H7 (cell line): ENCODE data around the gene SMG6. TPM values are rescaled to one million over a fixed set of nuclear protein-coding genes. Genes with fewer than 3 reads are reported as not detected.
"Not testable (repeated sequence)": the region's sequence is repeated elsewhere in the genome, so short reads cannot be mapped to it uniquely, and the experiment has no call there.

Source experiments
- DNase-seq: peaks from one replicate; pipeline ENCODE4 v3.0.0; 2012
- H3K27me3 ChIP-seq: 2 replicates; pipeline ENCODE4 v1.6.0; 2011; ENCODE audit warnings: mild to moderate bottlenecking, low read length; ENCODE audit not compliant: control insufficient read depth, insufficient read depth
- H3K36me3 ChIP-seq: replicated peaks from 2 replicates; pipeline ENCODE4 v1.5.1; 2011; ENCODE audit warnings: low read length; ENCODE audit not compliant: control insufficient read depth, insufficient read depth
- H3K4me3 ChIP-seq: 2 replicates; pipeline ENCODE4 v1.5.1; 2011; ENCODE audit warnings: low read depth, mild to moderate bottlenecking, control low read depth, low read length, moderate library complexity; ENCODE audit not compliant: insufficient read depth
- total RNA-seq: library from RNA; depleted of rRNA; stranded (reverse); fragments of >200 nt; shearing (Covaris generic); gene quantifications from 2 replicates; pipeline ENCODE4 v1.2.3, GENCODE V29; 2014

The SMG6 gene
- total RNA-seq, 1 experiment from 2014 or later = 18.2 TPM

GRCh38 chr17:2262135-2262587, 41.4 kb downstream of the SMG6 start:
- Histone ChIP-seq H3K4me3 (no peak overlapping the region), H3K27me3 (no peaks in the 10 kb centered on the region), H3K36me3 (0 out of 2 replicates have a peak, but pooled peaks cover 1% of the 10 kb centered on the region)
- DNase-seq = no peak

GRCh38 chr17:2259769-2260536, 43.6 kb downstream of the SMG6 start:
- H3K4me3 ChIP-seq = no peak overlapping the region
- H3K27me3 ChIP-seq = no peaks in the 10 kb centered on the region
- DNase-seq = no peak
- H3K36me3 ChIP-seq = 0 out of 2 replicates have a peak, but pooled peaks cover 1% of the 10 kb centered on the region

GRCh38 chr17:2258830-2259229, 44.8 kb downstream of the SMG6 start:
- H3K36me3 ChIP-seq, H3K27me3 ChIP-seq, H3K4me3 ChIP-seq, DNase-seq: not testable (repeated sequence)

GRCh38 chr17:2253768-2254406, 49.7 kb downstream of the SMG6 start:
- Histone ChIP-seq H3K4me3 (no peak overlapping the region), H3K36me3 (no peaks in the 10 kb centered on the region), H3K27me3 (no peaks in the 10 kb centered on the region)
- DNase-seq = no peak

- Histone ChIP-seq H3K4me3 (no peak overlapping the region), H3K36me3 (no peaks in the 10 kb centered on the region), H3K27me3 (no peaks in the 10 kb centered on the region)
- DNase-seq = no peak
Observed at GRCh38 chr17:2253362-2253761, 50.2 kb downstream of the SMG6 start.

- Histone ChIP-seq H3K36me3 (no peaks in the 10 kb centered on the region), H3K27me3 (no peaks in the 10 kb centered on the region), H3K4me3 (no peak overlapping the region)
- no peak for DNase-seq
Observed at GRCh38 chr17:2251098-2251497, 52.5 kb downstream of the SMG6 start.

- Histone ChIP-seq H3K4me3 (no peak overlapping the region), H3K27me3 (no peaks in the 10 kb centered on the region), H3K36me3 (no peaks in the 10 kb centered on the region)
- no peak for DNase-seq
Observed at GRCh38 chr17:2250140-2251095, 53.2 kb downstream of the SMG6 start.

- H3K4me3 ChIP-seq = no peak overlapping the region
- no peaks in the 10 kb centered on the region for H3K27me3 ChIP-seq
- no peaks in the 10 kb centered on the region; the same call in 1 of the 2 replicates for H3K36me3 ChIP-seq
- no peak for DNase-seq
Observed at GRCh38 chr17:2247005-2247404, 56.6 kb downstream of the SMG6 start.

- no peak overlapping the region for H3K4me3 ChIP-seq
- H3K36me3 ChIP-seq = no peaks in the 10 kb centered on the region; the same call in 1 of the 2 replicates
- no peaks in the 10 kb centered on the region for H3K27me3 ChIP-seq
- peak; percentile 88 for DNase-seq
Observed at GRCh38 chr17:2244545-2245525, 58.8 kb downstream of the SMG6 start.

- Histone ChIP-seq H3K4me3 (no peak overlapping the region), H3K36me3 (no peaks in the 10 kb centered on the region; the same call in 1 of the 2 replicates), H3K27me3 (no peaks in the 10 kb centered on the region)
- no peak for DNase-seq
Observed at GRCh38 chr17:2243953-2244352, 59.6 kb downstream of the SMG6 start.

- Histone ChIP-seq H3K4me3 (no peak overlapping the region), H3K27me3 (no peaks in the 10 kb centered on the region), H3K36me3 (no peaks in the 10 kb centered on the region; the same call in 1 of the 2 replicates)
- no peak for DNase-seq
Observed at GRCh38 chr17:2241823-2242222, 61.8 kb downstream of the SMG6 start.

GRCh38 chr17:2240541-2240940, 63.0 kb downstream of the SMG6 start:
- Histone ChIP-seq H3K27me3 (no peaks in the 10 kb centered on the region), H3K4me3 (no peak overlapping the region), H3K36me3 (peaks cover 2% of the 10 kb centered on the region; the same call in 1 of the 2 replicates)
- DNase-seq = no peak

GRCh38 chr17:2239882-2240430, 63.6 kb downstream of the SMG6 start:
- H3K27me3 ChIP-seq = no peaks in the 10 kb centered on the region
- no peak for DNase-seq
- peaks cover 2% of the 10 kb centered on the region; the same call in 1 of the 2 replicates for H3K36me3 ChIP-seq
- no peak overlapping the region for H3K4me3 ChIP-seq
